Measurements from ENCODE around the gene GPR156.
A peak's percentile ranks its signal among the peaks of the same experiment; 100 is the strongest.

The GPR156 gene

DNA sequence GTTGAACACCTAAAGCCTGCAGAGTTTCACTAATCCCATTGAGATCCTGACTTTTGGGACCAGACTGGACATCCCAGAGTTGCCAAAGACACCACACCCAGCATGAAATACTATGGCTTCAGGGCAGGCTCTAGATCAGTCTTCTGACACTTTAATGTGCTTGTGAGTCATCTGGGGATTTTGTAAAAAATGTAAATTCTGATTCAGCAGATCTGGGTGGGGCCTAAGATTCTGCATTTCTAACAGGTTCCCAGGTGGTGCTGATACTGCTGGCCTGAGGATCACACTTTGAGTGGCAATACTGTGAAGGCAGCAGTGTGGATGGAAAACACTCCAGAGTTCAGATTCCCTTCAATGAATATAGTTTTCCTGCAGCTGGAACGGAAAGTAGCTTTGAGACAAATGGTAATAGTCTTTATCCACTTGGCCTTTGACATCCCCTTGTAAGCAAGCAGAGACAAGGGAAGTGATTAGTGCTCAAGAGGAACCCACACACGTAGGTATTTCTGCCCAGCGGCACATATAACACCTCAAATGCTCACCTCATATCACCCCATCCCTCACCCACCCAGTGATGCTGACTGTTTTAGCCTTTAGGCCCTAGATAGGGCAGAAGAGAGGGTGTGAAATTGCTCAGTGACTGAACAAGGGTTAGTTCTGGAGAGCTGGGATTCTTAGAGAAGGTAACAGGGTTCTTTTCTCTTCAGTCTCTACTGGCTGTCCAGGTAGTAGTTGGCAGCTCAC, 139.3 kb downstream of the GPR156 start:
- no peaks in the 10 kb centered on the region for H3K27me3 ChIP-seq (ENCODE audit: insufficient read depth, poor library complexity, severe bottlenecking)
- peak; percentile 77 for ATAC-seq (ENCODE audit: low read depth)
- no peaks in the 10 kb centered on the region for H3K9me3 ChIP-seq (ENCODE audit: severe bottlenecking)
- peak; percentile 86 for DNase-seq (ENCODE audit: low spot score)
- peaks cover 62% of the 10 kb centered on the region for H3K4me1 ChIP-seq (ENCODE audit: insufficient read depth, poor library complexity, severe bottlenecking)
- H3K27ac ChIP-seq (ENCODE audit: poor library complexity, severe bottlenecking): peak overlapping the region; percentile 99
- TF ChIP-seq, protein P1, sequence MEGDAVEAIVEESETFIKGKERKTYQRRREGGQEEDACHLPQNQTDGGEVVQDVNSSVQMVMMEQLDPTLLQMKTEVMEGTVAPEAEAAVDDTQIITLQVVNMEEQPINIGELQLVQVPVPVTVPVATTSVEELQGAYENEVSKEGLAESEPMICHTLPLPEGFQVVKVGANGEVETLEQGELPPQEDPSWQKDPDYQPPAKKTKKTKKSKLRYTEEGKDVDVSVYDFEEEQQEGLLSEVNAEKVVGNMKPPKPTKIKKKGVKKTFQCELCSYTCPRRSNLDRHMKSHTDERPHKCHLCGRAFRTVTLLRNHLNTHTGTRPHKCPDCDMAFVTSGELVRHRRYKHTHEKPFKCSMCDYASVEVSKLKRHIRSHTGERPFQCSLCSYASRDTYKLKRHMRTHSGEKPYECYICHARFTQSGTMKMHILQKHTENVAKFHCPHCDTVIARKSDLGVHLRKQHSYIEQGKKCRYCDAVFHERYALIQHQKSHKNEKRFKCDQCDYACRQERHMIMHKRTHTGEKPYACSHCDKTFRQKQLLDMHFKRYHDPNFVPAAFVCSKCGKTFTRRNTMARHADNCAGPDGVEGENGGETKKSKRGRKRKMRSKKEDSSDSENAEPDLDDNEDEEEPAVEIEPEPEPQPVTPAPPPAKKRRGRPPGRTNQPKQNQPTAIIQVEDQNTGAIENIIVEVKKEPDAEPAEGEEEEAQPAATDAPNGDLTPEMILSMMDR (IDR thresholded peaks at IDR 0.05; ENCODE audit: poor library complexity, severe bottlenecking): no peak
- no peak overlapping the region for H3K4me3 ChIP-seq (ENCODE audit: severe bottlenecking)
- H3K36me3 ChIP-seq (ENCODE audit: low read depth): no peaks in the 10 kb centered on the region

DNA sequence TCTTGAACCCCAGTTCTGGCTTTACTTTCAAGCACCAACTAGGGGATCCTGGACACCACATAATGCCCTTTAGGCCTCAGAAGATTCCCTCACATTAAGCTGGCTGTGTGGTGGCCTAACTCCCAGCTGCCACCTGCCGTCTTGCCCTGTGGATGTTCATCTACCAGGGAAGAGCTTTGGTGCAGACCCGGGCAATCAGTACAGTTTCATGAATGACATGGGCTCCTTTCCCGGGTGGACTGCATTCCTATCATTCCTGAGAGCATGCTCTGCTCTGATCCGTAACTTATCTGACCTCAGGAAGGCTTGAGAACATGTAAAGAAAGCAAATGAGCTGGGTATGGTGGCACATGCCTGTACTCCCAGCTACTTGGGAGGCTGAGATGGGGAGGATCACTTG, 140.8 kb downstream of the GPR156 start:
- TF ChIP-seq, protein P1 (IDR thresholded peaks at IDR 0.05; ENCODE audit: poor library complexity, severe bottlenecking): peak; percentile 20
- Histone ChIP-seq H3K4me1 (ENCODE audit: insufficient read depth, poor library complexity, severe bottlenecking) (peaks cover 52% of the 10 kb centered on the region), H3K27me3 (ENCODE audit: insufficient read depth, poor library complexity, severe bottlenecking) (no peaks in the 10 kb centered on the region), H3K36me3 (ENCODE audit: low read depth) (no peaks in the 10 kb centered on the region), H3K4me3 (ENCODE audit: severe bottlenecking) (no peak overlapping the region), H3K9me3 (ENCODE audit: severe bottlenecking) (no peaks in the 10 kb centered on the region), H3K27ac (ENCODE audit: poor library complexity, severe bottlenecking) (peak overlapping the region; percentile 99)
- peak; percentile 61 for DNase-seq (ENCODE audit: low spot score)
- peak; percentile 41 for ATAC-seq (ENCODE audit: low read depth)

DNA sequence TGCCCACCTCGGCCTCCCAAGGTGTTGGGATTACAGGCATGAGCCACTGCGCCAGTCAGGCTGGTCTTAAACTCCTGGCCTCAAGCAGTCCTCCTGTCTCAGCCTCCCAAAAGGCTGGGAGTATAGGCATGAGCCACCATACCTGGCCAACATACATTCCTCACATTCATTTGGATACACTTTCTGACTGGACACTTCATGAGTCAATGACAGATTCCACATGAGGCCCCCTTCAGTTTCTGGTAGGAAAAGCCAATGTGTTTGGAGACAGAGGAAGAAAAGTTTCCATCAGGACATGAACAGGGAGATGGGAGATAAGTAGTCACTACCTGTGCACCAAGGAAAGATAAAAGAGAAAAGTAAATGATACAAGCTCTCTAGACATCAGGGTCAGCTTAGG, 141.3 kb downstream of the GPR156 start:
- peaks cover 49% of the 10 kb centered on the region for H3K4me1 ChIP-seq (ENCODE audit: insufficient read depth, poor library complexity, severe bottlenecking)
- H3K4me3 ChIP-seq (ENCODE audit: severe bottlenecking): no peak overlapping the region
- TF ChIP-seq, protein P1 (IDR thresholded peaks at IDR 0.05; ENCODE audit: poor library complexity, severe bottlenecking): no peak
- no peaks in the 10 kb centered on the region for H3K9me3 ChIP-seq (ENCODE audit: severe bottlenecking)
- ATAC-seq (ENCODE audit: low read depth): no peak
- H3K27me3 ChIP-seq (ENCODE audit: insufficient read depth, poor library complexity, severe bottlenecking): no peaks in the 10 kb centered on the region
- no peaks in the 10 kb centered on the region for H3K36me3 ChIP-seq (ENCODE audit: low read depth)
- no peak for DNase-seq (ENCODE audit: low spot score)
- H3K27ac ChIP-seq (ENCODE audit: poor library complexity, severe bottlenecking): peak overlapping the region; percentile 99

DNA sequence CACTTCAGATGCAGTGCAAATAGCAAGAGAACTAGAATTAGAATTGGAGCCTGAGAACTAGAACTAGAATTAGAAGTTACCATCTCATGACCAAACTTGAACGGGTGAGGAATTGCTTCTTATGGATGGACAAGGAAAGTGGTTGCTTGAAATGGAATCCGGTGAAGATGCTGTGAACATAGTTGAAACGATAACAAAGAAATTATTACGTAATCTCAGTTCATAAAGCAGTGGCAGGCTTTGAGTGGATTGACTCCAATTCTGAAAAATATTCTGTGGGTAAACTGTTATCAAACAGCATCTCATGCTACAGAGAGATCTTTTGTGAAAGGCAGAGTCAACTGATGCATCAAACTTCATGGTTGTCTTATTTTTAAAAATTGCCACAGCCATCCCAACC, 142.8 kb downstream of the GPR156 start:
- TF ChIP-seq, protein P1 (IDR thresholded peaks at IDR 0.05; ENCODE audit: poor library complexity, severe bottlenecking): no peak
- no peak for DNase-seq (ENCODE audit: low spot score)
- Histone ChIP-seq H3K27me3 (ENCODE audit: insufficient read depth, poor library complexity, severe bottlenecking) (no peaks in the 10 kb centered on the region), H3K4me3 (ENCODE audit: severe bottlenecking) (no peak overlapping the region), H3K9me3 (ENCODE audit: severe bottlenecking) (no peaks in the 10 kb centered on the region), H3K27ac (ENCODE audit: poor library complexity, severe bottlenecking) (peak overlapping the region; percentile 17), H3K36me3 (ENCODE audit: low read depth) (no peaks in the 10 kb centered on the region), H3K4me1 (ENCODE audit: insufficient read depth, poor library complexity, severe bottlenecking) (peaks cover 35% of the 10 kb centered on the region)
- no peak for ATAC-seq (ENCODE audit: low read depth)

DNA sequence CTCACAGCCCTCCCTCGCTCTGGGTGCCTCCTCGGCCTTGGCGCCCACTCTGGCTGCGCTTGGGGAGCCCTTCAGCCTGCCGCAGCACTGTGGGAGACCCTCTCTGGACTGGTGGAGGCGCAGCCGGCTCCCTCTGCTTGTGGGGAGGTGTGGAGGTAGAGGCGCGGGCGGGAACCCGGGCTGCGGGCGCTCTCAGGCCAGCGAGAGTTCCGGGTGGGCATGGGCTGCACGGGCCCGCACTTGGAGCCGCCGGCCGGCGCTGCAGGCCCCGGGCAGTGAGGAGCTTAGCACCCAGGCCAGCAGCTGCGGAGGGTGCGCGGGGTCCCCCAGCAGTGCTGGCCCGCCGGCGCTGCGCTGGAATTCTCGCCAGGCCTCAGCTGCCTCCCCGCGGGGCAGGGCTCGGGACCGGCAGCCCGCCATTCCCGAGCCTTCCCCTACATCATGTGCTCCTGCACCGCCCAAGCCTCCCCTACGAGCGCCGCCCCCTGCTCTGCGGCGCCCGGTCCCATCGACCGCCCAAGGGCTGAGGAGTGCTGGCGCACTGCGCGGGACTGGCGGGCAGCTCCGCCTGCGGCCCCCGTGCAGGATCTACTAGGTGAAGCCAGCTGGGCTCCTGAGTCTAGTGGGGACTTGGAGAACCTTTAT, 144.8 kb downstream of the GPR156 start:
- peaks cover 23% of the 10 kb centered on the region for H3K4me1 ChIP-seq (ENCODE audit: insufficient read depth, poor library complexity, severe bottlenecking)
- H3K4me3 ChIP-seq (ENCODE audit: severe bottlenecking): no peak overlapping the region
- H3K9me3 ChIP-seq (ENCODE audit: severe bottlenecking): no peaks in the 10 kb centered on the region
- DNase-seq (ENCODE audit: low spot score): no peak
- ATAC-seq (ENCODE audit: low read depth): no peak
- no peaks in the 10 kb centered on the region for H3K36me3 ChIP-seq (ENCODE audit: low read depth)
- no peak overlapping the region for H3K27ac ChIP-seq (ENCODE audit: poor library complexity, severe bottlenecking)
- no peaks in the 10 kb centered on the region for H3K27me3 ChIP-seq (ENCODE audit: insufficient read depth, poor library complexity, severe bottlenecking)
- TF ChIP-seq, protein P1 (IDR thresholded peaks at IDR 0.05; ENCODE audit: poor library complexity, severe bottlenecking): no peak

Measured in RWPE2 (cell line).